ENCODE results near the gene WNT4.
A peak's percentile ranks its signal among the peaks of the same experiment; 100 is the strongest.

WNT4 gene

GRCh38 chr1:22107126-22107525 lies 35.8 kb downstream of the WNT4 start:
- DNase-seq, result no peak

DNA sequence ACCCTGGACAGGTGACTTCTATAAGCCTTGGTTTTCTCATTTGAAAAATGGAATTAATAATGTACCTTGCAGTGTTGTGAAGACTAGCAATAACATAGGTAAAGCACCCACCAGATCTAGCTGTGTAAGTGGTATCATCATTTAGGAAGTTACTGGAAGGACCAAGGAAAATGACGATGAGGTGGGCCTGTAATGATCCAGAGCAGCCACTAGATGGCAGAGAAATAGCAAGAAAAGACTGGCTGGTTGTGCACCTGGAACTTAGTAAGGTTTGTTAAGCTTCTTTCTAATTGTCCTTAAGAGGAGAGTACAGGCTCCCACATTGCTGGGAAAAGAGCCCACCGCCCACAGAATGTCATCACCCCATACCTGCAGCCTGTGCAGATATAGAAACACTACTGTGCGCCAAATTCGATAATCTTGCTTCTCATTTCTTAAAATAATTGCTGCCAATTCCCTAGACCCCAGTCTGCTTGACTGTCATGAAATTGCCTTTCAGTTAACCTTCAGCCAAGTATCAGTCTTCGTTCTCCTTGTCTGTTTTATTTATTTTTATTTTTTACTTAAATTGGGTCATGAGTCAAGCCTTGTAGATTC lies 37.2 kb downstream of the WNT4 start:
- DNase-seq, result no peak

DNA sequence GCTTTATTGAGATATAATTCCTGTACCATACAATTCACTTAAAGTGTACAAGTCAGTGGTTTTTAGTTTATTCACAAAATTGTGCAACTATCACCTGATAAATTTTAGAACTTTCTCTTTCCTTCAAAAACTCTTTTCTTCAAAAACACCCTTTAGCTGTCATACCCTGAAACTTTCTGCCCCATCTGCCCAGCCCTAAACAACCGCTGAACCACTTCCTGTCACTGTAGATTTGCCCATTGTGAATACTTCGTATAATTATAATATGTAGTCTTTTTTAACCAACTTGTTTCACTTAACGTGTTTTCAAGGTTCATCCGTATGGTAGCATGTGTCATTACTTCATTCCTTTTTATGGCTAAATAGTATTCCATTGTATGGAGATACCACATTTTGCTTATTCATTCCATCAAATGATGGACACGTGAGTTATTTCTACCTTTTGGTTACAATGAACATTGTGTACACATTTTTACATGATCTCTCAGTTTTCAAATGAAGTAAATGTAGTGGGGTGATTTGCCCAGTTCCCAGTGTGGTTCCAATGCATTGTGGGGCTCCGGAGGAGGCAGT lies 37.9 kb downstream of the WNT4 start:
- DNase-seq, result no peak

DNA sequence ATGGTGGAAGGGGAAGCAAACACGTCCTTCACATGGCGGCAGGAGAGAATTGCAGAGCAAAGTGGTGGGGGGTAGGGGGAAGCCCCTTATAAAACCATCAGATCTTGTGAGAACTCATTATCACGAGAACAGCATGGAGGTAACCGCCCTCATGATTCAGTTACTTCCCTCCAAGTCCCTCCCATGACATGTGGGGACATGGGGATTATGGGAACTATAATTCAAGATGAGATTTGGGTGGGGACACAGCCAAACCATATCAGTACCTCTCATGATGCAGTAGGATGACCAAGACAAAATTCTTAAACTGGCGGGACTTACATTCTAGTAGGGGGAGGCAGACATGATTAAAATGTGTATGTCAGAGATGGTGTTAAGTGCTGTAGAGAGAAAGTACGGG lies 38.8 kb downstream of the WNT4 start:
- no peak for DNase-seq

- DNase-seq, result no peak
Observed at GRCh38 chr1:22102746-22103145, 40.2 kb downstream of the WNT4 start.

- no peak for DNase-seq
Observed at GRCh38 chr1:22101995-22102394, 40.9 kb downstream of the WNT4 start.

GRCh38 chr1:22101199-22101598 lies 41.7 kb downstream of the WNT4 start:
- no peak for DNase-seq

DNA sequence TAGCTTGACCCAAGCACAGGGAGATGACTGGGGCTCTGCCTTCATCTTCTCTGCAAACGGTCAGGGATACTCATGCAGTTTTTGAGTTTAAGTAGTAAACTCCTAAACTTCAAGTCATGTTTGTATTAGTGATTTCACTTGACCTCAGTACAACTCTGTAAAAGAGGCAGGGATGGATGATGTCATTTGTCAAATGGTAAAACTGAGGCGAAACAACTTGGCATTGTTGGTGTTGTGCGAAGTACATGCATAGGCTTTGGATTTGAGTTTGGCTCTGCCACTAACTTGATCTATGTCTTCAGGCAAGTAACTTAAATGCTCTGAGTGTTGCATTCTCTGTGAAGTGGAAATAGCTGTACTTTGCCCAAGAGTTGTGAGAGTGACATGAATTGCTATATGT lies 42.7 kb downstream of the WNT4 start:
- no peak for DNase-seq

GRCh38 chr1:22098752-22099151 lies 44.1 kb downstream of the WNT4 start:
- no peak for DNase-seq

- no peak for DNase-seq
Observed at GRCh38 chr1:22096463-22096862, 46.4 kb downstream of the WNT4 start.

DNA sequence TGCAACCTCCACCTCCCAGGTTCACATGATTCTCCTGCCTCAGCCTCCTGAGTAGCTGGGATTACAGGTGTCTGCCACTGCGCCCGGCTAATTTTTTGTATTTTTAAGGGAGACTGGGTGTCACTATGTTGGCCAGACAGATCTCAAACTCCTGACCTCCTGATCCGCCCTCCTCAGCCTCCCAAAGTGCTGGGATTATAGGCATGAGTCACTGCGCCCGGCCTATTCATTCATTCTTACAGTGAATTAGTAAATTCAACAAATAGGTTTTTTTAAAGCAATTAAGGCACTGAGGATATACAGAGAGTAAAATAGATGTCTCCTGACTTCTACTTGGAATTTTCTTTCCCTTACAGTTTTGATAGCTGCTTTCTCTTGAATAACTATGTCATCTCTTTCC lies 46.9 kb downstream of the WNT4 start:
- no peak for DNase-seq

- no peak for DNase-seq
Observed at GRCh38 chr1:22093513-22093912, 49.4 kb downstream of the WNT4 start.

GRCh38 chr1:22092026-22092768 lies 50.7 kb downstream of the WNT4 start:
- peak; percentile 28 to 51 for DNase-seq

DNA sequence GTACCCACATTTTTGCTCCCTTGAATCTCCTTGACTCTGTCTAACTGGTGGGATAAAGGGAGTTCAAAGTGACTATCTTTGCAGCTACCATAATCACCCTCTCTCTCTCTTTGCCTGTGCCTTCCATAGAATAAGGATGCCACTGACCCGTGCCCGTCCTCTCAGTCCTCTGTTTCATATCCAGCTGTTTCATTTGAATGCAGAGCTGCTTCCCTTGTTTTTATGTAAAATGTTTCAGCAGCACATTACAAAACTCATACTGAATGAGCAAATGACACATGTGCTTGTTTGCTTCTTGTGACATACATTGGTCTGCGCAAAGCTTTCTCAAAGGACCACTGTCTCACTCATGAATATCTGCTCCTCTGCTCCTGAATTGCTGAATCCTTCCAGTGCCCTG lies 52.0 kb downstream of the WNT4 start:
- DNase-seq, result no peak

DNA sequence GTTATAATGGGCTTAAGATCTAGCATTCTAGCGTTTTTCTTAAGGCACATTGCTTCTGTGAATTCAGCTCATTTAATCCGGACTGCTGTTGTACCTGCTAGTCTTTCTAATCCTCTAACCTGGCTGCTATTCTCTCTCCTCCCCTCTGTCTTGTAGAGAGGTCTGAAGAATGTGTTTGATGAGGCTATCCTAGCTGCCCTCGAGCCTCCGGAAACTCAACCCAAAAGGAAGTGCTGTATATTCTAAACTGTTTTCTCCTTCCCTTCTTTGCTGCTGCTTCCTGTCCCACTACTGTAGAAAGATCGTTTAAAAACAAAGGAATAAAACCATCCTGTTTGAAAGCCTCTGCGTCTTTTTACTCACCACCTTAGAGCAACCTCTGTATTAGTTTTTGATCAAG lies 53.1 kb downstream of the WNT4 start:
- DNase-seq, result no peak

DNA sequence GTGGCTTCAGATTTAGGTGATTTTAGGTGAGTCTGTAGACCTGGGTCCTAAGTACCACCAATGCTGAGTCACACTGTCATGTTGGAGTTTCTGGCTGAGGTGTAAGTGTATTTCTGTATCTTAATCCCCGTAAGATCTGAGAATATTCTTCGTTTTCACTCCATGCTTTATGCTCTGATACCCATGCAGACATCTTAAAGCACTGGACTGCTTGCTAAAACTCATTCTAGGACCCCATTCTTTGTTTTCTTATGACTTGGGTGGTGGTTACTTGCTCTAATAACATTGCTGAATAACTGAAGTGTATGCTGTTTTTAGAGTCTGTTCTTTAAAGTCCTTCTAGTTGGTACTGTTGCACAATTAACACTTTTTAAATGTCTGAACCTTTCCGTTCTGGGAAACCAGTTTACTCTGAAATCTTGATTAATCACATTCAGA lies 53.7 kb downstream of the WNT4 start:
- no peak for DNase-seq

GRCh38 chr1:22088331-22088730 lies 54.6 kb downstream of the WNT4 start:
- DNase-seq, result no peak

- DNase-seq, result no peak
Observed at GRCh38 chr1:22080191-22080590, 62.7 kb downstream of the WNT4 start.

DNA sequence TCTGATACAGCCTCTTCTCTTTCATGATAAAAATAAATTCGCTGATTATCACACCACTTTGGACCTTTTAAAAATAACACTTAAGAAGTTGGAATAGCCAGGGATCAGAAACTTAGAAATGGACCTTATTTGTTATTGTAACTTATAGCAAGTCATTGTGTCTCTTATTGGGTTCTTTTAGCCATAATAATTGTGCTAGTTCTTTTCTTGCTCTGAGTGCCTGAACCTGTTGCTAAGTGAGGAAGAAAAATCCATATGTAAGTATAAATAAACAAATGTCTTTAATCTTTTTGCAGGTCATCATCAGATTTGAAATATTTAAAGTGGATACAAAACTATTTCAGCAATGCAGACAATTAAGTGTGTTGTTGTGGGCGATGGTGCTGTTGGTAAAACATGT lies 64.8 kb downstream of the WNT4 start:
- no peak for DNase-seq

DNA sequence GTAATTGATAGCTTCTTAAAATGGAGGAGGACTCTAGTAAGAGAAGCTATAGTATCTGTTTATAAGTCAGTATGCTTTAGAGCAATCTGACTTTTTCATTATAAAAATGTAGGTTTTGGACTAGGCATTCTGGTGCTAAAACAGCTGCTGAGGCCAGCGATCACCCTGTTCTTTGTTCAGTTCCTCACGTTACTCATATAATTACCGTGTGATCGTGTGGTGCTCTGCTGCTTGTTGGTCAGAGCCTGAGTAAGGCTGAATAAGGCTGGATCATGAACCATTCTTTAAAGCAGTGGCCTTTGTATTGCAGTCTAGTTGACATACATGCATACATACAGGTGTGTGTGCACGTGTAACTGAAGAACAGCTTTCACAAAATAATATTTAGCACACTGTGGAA lies 65.2 kb downstream of the WNT4 start:
- DNase-seq, result no peak

- no peak for DNase-seq
Observed at GRCh38 chr1:22076346-22076745, 66.6 kb downstream of the WNT4 start.

- DNase-seq, result no peak
Observed at GRCh38 chr1:22075718-22076117, 67.2 kb downstream of the WNT4 start.

DNA sequence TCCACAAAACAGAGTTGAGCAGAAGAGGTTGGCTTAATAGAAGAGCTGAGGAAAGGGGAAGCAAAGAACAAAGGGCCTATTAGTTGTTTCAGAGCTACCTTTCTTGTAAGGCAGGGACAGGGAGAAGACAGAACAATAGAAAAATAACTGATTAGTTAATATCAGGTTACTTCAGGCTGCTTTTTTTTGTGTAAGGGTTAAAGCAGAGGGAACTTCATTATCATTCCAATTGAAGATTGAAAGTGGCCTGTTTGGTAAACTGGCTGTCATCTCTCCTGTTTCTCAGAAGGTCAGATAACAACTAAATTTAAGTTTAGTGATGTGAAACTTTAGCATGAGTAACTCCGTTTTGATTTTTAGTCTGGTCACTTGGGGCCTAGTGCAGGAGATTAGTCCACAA lies 68.1 kb downstream of the WNT4 start:
- DNase-seq, result no peak

DNA sequence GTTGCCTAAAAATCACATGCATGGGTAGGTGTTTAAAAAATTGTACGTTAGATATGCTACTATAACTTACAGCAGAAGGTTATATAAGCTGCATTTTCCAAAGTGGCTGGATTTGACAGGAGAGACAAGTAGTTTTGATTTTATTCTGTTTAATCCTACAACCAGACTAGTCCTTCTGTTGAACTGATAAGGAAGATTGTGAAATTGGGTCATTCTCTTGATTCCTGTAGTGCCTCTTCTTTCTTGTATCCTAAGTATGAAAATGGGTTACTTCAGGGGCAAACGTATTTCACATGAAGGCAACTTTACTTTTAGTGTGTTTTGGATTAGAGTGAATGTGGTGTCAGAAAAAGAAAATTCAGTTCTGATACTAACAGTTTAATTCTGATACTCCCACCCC lies 71.4 kb downstream of the WNT4 start:
- no peak for DNase-seq

Measured in stimulated activated CD4-positive, alpha-beta T cell treated with anti-CD3 and anti-CD28 coated beads, Interleukin-2, amount 100 ng/mL, for 24 hours (primary cell).